Gastrocnemius medialis (tissue), 4 donors: Measurements from ENCODE around the gene FBXW10B. TPM values are rescaled to one million over a fixed set of nuclear protein-coding genes. Genes with fewer than 3 reads are reported as not detected.
A peak's percentile ranks its signal among the peaks of the same experiment; 100 is the strongest.
"Not testable (repeated sequence)": the region's sequence is repeated elsewhere in the genome, so short reads cannot be mapped to it uniquely, and the experiment has no call there.

ENCODE experiments used
- ATAC-seq, 2 donors: fragments of 150-250 bp; one replicate each; pipeline ENCODE4 v1.9.1; 2016
- DNase-seq, 2 donors: peaks; one replicate each; pipeline ENCODE4 v3.0.0-alpha.2; 2019
- H3K27ac ChIP-seq, 4 donors: fragments of 200-600 bp; sonication (generic); 1 replicate in 1 of 4; 2 replicates in 3 of 4; pipeline ENCODE4 v1.5.1; 2016 to 2018; ENCODE audit warnings: mild to moderate bottlenecking in 2 of 4, moderate library complexity in 1 of 4
- H3K27me3 ChIP-seq, 3 donors: fragments of 200-600 bp; sonication (generic) in 2 of 3; 1 replicate in 1 of 3; 2 replicates in 2 of 3; pipeline versions ENCODE4 v1.5.1 to v1.6.0; 2016 to 2019; ENCODE audit warnings: mild to moderate bottlenecking in 1 of 3, moderate library complexity in 1 of 3
- H3K36me3 ChIP-seq, 2 donors: fragments of 200-600 bp; sonication (generic) in 1 of 2; one replicate each; pipeline ENCODE4 v1.5.1; 2017 to 2018
- H3K4me1 ChIP-seq, 2 donors: fragments of 200-600 bp; sonication (generic) in 1 of 2; one replicate each; pipeline ENCODE4 v1.5.1; 2016 to 2017; ENCODE audit warnings: mild to moderate bottlenecking in 2 of 2
- H3K4me3 ChIP-seq, 4 donors: fragments of 200-600 bp; sonication (generic) in 3 of 4; 1 replicate in 1 of 4; 2 replicates in 3 of 4; pipeline ENCODE4 v1.5.1; 2016 to 2019; ENCODE audit warnings: mild to moderate bottlenecking in 2 of 4
- H3K9me3 ChIP-seq, 3 donors: fragments of 200-600 bp; sonication (generic) in 2 of 3; 1 replicate in 1 of 3; 2 replicates in 2 of 3; pipeline ENCODE4 v1.5.1; 2016 to 2019
- POLR2A ChIP-seq, 2 donors: fragments of 450-650 bp; IDR thresholded peaks; one replicate each; pipeline ENCODE4 v1.6.1; 2017; ENCODE audit warnings: antibody characterized with exemption in 2 of 2, mild to moderate bottlenecking in 2 of 2, moderate library complexity in 2 of 2
- in situ Hi-C, 4 donors: fragments of 200-750 bp; cut with MboI; loops; one replicate each; pipeline versions ENCODE4 v1.15.0 to v1.8.0; 2017; ENCODE audit warnings: low sequenced_read_pairs in 4 of 4
- intact Hi-C: fragments of 100-400 bp; cut with DNase I; formaldehyde crosslinking; loops from one replicate; pipeline ENCODE4 v1.15.1; 2023; ENCODE audit warnings: low total_unique reads
- total RNA-seq, 4 donors: library from RNA; depleted of rRNA; stranded (reverse); fragments of >200 nt; gene quantifications; one replicate each; pipeline versions ENCODE4 v1.1.0 to v1.2.3, GENCODE V29; 2016
- TF ChIP-seq, protein P1 (sequence below), 5 experiments: fragments of 450-650 bp in 3 of 5; fragments of 200-600 bp in 2 of 5; sonication (generic) in 2 of 5; IDR thresholded peaks in 4 of 5; conservative IDR thresholded peaks in 1 of 5; 1 replicate in 4 of 5; 2 replicates in 1 of 5; pipeline ENCODE4 v1.5.1; 2016 to 2019; ENCODE audit warnings: antibody characterized with exemption in 5 of 5, mild to moderate bottlenecking in 3 of 5, moderate library complexity in 3 of 5

The FBXW10B gene, protein sequence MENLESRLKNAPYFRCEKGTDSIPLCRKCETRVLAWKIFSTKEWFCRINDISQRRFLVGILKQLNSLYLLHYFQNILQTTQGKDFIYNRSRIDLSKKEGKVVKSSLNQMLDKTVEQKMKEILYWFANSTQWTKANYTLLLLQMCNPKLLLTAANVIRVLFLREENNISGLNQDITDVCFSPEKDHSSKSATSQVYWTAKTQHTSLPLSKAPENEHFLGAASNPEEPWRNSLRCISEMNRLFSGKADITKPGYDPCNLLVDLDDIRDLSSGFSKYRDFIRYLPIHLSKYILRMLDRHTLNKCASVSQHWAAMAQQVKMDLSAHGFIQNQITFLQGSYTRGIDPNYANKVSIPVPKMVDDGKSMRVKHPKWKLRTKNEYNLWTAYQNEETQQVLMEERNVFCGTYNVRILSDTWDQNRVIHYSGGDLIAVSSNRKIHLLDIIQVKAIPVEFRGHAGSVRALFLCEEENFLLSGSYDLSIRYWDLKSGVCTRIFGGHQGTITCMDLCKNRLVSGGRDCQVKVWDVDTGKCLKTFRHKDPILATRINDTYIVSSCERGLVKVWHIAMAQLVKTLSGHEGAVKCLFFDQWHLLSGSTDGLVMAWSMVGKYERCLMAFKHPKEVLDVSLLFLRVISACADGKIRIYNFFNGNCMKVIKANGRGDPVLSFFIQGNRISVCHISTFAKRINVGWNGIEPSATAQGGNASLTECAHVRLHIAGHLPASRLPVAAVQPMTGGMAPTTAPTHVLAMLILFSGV
- 1 to 10 TPM; 1.1 to 2.7 (median 1.5) TPM for total RNA-seq

DNA sequence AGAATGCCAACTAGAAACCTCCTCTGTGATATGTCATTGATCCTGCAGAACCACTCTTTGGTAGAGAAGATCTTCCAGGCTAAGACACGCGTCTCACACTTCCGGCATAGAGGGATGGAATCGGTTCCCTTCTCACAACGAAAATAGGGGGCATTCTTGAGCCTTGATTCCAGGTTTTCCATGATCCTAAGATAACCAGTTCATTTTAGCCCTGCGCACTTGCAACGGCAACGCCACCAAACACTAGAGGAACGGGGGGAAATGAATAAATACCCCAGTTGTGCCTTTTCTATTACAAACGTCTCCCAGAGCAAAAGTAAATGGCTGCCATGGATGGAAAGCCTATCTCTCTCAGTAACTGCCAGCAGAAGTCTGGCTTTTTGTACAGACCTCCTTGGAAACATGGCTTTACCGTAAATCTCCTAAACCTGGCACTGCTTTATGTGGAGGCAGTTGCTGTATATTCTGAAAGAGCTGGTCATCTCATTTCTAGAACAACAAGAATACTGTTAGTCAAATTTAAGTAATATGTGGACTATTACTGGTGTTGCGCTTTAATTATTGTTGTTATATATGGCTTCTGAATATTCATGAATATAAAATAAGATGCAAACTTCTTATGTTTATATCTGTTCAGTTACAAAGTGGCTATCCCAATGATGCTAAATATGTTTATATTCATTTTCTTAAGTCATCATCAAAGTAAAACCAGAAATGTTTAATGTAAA is at the start of gene FBXW10B:
TSS of gene FBXW10B (minus strand) at position 374 of the 728 bp plus-strand sequence. CDS start at position 182, 192 bp downstream.
- H3K36me3 ChIP-seq, H3K4me1 ChIP-seq, H3K9me3 ChIP-seq, H3K27ac ChIP-seq, DNase-seq, intact Hi-C loops, in situ Hi-C loops, H3K4me3 ChIP-seq, H3K27me3 ChIP-seq, ATAC-seq: not testable (repeated sequence)

DNA sequence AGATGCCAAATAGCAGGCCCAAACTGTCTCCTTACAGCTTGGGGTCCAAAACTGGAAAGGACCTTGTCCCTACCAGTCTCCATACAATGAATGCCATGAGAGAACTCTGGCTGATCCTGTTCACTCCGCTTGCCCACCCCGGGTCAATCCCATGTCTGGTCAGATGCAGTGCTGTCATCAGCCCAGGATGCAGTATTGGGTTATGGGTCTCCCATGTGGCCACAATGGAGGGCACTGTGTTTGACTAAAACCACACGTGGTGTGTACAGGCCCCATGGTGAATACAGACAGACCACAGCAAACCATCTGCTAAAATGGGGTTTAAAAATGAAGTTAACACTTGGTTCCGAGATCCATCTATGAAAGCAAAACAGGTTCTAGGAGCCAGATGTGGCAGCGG is 44.2 kb upstream of the FBXW10B start:
- no peaks in the 10 kb centered on the region for H3K36me3 ChIP-seq
- DNase-seq: no peak
- no peaks in the 10 kb centered on the region for H3K27me3 ChIP-seq
- no peak overlapping the region for H3K27ac ChIP-seq
- ATAC-seq: no peak
- no peaks in the 10 kb centered on the region for H3K4me1 ChIP-seq
- H3K4me3 ChIP-seq: no peak overlapping the region
- intact Hi-C loops (no loop called here), in situ Hi-C loops (no loop called here)
- no peak for TF ChIP-seq POLR2A (IDR thresholded peaks at IDR 0.05)
- TF ChIP-seq, protein P1, sequence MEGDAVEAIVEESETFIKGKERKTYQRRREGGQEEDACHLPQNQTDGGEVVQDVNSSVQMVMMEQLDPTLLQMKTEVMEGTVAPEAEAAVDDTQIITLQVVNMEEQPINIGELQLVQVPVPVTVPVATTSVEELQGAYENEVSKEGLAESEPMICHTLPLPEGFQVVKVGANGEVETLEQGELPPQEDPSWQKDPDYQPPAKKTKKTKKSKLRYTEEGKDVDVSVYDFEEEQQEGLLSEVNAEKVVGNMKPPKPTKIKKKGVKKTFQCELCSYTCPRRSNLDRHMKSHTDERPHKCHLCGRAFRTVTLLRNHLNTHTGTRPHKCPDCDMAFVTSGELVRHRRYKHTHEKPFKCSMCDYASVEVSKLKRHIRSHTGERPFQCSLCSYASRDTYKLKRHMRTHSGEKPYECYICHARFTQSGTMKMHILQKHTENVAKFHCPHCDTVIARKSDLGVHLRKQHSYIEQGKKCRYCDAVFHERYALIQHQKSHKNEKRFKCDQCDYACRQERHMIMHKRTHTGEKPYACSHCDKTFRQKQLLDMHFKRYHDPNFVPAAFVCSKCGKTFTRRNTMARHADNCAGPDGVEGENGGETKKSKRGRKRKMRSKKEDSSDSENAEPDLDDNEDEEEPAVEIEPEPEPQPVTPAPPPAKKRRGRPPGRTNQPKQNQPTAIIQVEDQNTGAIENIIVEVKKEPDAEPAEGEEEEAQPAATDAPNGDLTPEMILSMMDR (IDR thresholded peaks at IDR 0.05 in 4 of 5, conservative IDR thresholded peaks at IDR 0.05 in 1 of 5): no peak
- no peaks in the 10 kb centered on the region for H3K9me3 ChIP-seq

DNA sequence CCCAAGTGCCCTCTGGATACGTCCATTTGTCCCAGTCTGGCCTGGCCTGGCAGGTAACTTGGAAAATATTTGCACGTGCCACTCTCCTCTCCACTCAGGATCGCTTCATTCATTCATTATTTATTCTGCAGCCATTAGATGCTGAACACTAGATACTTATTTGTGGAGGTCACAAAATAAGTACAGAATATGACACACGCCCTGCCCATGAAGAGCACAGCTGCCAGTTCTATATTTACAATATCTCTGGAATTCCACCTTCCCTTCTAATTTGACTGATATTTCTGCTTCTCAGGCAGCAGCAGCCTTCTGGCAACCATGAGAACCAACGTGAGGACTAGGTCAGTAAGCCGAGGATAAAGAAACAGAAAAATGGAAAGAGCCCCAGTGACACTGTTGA is 43.7 kb upstream of the FBXW10B start:
- H3K9me3 ChIP-seq: no peaks in the 10 kb centered on the region
- intact Hi-C loops (no loop called here), in situ Hi-C loops (no loop called here)
- no peak for TF ChIP-seq POLR2A (IDR thresholded peaks at IDR 0.05)
- TF ChIP-seq, protein P1 (IDR thresholded peaks at IDR 0.05 in 4 of 5, conservative IDR thresholded peaks at IDR 0.05 in 1 of 5): no peak
- DNase-seq (no peak), ATAC-seq (no peak)
- H3K27me3 ChIP-seq: no peaks in the 10 kb centered on the region
- no peak overlapping the region for H3K27ac ChIP-seq
- H3K4me3 ChIP-seq: no peak overlapping the region
- H3K36me3 ChIP-seq: no peaks in the 10 kb centered on the region
- H3K4me1 ChIP-seq: no peaks in the 10 kb centered on the region

DNA sequence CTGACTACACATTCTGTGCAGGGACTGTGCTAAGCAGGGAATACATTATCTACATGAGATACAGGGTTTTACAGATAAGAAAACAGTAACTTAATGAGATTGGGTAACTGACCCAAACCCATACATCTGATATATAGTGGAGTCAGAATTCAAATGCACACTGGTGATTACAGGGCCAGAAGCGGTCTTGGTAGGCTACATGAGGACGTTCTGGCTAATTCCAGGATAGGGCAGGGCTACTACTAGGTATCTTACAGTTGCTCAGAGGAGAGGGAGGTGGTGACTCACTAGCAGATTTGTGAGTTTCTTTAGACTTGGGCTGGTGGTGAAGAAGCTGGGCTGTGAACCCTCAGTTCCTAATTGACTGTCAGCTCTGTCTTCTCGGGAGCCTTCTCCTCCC is 43.2 kb upstream of the FBXW10B start:
- TF ChIP-seq POLR2A (IDR thresholded peaks at IDR 0.05): no peak
- TF ChIP-seq, protein P1 (IDR thresholded peaks at IDR 0.05 in 4 of 5, conservative IDR thresholded peaks at IDR 0.05 in 1 of 5): no peak
- in situ Hi-C loops: no loop called here

DNA sequence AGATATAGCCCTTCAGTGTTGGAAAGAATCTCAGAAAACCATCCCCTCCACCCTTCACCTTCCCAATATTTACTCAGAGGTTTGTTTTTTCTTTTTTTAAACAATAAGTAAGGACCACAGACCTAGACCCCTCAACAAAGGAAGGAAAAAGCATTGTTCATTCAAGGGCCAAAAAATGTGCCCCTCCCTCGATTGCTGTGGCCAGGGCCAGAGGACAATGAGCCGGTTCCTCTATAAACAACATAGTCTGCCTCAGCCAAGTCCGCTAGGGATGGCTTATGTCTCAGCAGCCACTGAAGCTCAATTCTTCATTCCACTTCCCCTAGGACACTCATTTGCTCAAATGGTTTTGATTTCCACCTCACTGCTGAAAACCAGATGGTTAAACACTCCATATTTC is 40.6 kb upstream of the FBXW10B start:
- intact Hi-C loops: no loop called here
- H3K9me3 ChIP-seq: no peaks in the 10 kb centered on the region
- no peak for DNase-seq
- H3K36me3 ChIP-seq: no peaks in the 10 kb centered on the region
- no peak overlapping the region for H3K4me3 ChIP-seq
- H3K27ac ChIP-seq: peak overlapping the region in 3 of 4 donors; percentile 51 to 66 (median 57)
- H3K27me3 ChIP-seq: no peaks in the 10 kb centered on the region
- no peaks in the 10 kb centered on the region for H3K4me1 ChIP-seq
- TF ChIP-seq, protein P1 (IDR thresholded peaks at IDR 0.05 in 4 of 5, conservative IDR thresholded peaks at IDR 0.05 in 1 of 5): no peak
- TF ChIP-seq POLR2A (IDR thresholded peaks at IDR 0.05): no peak
- ATAC-seq: peak in 1 of 2 donors; percentile 54
- in situ Hi-C loops: no loop called here

More for the DNA sequence above, 43.2 kb upstream of the FBXW10B start:
- DNase-seq (no peak), ATAC-seq (no peak)
- no peak overlapping the region for H3K4me3 ChIP-seq
- no peaks in the 10 kb centered on the region for H3K36me3 ChIP-seq
- no peak overlapping the region for H3K27ac ChIP-seq
- H3K27me3 ChIP-seq: no peaks in the 10 kb centered on the region
- no peaks in the 10 kb centered on the region for H3K4me1 ChIP-seq
- intact Hi-C loops: no loop called here
- H3K9me3 ChIP-seq: no peaks in the 10 kb centered on the region
